ENCODE results near the gene CHCHD6.

The CHCHD6 gene

DNA sequence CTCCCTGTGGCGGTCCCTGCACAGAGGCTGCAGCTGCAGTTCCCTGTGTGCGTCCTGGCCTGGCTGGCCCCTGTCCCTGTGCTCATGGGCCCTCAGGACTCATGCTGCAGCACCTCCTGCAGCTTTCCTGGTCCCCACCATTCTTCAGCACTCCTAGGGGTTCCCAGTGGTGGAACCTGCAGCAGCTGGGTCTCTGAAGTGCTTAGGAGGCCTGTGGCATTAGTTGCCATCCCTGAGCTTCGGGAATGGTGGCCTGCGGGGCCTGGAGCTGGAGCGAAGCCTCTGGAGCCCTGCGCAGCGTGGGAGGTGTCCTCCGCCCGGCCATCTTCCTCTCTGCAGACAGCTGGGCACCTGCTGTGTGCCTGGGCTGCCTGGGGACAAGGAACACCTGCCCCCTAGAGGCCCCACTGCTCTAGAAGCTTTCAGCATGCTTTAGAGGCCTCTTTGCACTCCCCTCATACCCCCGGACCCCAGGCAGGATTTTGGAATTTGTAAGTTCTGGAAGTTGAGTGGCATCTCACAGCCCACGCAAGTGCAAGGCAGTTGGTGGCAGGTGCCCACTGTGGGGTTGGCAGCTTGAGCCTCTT, 292.0 kb downstream of the CHCHD6 start:
- DNase-seq (ENCODE audit: low read depth): no peak

DNA sequence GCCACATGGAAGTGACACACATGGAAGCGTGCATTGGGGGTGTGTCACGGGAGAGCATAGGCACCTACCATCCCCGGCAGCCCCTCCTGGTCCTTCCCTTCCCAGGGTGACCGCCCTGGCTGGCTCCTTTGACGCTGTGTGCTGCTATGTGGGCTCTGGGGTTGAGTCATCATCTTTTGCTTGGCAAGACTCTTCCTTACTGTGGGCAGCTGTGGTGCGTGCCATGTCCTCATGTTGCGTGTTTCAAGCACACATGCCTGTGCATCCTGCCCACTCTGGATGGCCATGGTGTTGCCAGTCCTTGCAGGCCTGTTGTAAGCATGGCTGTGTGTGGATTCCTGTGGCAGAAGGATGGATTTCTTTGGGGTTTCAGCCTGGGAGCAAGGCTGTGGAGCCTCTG, 292.9 kb downstream of the CHCHD6 start:
- DNase-seq (ENCODE audit: low read depth): peak; percentile 94

DNA sequence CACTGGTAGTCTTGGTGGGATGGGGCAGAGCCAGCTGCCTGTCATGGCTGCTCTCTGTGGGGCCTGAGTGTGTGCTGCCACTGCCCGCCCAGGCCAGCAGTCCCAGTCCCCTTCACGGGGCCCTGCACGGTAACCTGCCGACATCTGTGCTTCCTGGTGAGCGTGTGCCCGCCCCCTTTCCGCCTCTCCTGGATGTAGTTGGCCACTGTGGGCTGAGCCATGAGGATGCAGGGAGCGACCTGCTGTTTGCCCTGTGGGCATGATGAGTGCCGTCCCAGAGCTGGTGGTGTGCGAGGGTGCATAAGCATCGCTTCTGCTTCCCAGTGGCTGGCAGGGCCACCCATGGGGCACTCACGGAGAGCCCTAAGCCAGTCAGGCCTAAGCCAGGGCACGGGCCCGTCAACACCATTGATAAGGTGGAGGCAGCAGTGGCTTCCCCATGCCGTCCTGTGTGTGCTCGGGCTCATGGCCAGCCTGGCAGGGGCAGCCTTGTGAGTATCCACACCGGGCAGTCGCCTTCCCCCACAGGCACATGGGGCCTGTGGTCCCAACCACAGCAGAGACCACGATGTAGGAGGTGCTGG, 293.5 kb downstream of the CHCHD6 start:
- DNase-seq (ENCODE audit: low read depth): no peak

GRCh38 chr3:126998320-126998719, 294.3 kb downstream of the CHCHD6 start:
- no peak for DNase-seq (ENCODE audit: low read depth)

GRCh38 chr3:126998728-126999127, 294.7 kb downstream of the CHCHD6 start:
- no peak for DNase-seq (ENCODE audit: low read depth)

DNA sequence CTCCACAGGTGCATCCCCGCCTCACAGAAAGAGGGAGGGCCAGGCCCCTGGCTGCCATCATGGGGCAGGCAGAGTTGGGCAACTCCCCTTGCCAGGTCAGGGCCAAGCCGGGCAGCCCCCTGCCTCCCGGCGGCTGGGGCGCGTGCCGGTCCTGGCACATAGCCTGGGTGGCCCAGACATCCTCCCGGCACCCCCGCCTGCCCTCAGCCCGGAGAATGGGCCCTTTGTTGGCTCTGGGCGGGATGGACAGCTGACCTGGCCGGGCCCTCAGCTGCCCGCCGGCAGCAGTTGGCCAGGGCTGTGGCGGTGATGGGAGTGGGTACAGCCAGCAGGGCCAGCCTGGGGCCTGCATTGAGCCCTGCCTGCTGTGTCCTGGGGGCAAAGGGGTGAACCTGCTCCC, 295.3 kb downstream of the CHCHD6 start:
- DNase-seq (ENCODE audit: low read depth): no peak

- no peak for DNase-seq (ENCODE audit: low read depth)
These were observed 296.1 kb downstream of the CHCHD6 start for GRCh38 chr3:127000119-127000518.

DNA sequence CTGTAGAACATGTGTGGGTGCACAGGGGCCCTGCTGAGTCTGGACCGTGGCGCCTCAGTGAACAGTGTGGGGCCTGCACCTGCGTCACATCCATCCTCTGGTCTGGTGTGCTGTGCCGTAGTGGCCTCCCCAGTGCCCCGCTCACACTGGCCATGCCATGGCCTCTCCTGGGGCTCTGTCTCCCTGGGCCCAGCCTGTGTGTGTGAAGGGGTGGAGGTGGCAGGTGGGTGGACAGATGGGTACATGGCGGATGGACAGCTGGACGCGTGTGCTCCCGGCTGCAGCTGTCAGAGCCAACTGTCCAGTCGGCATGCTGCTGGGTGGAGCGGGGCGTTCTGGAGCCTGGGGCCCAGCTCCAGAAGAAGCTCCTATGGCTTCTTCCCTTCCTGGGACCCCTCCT, 296.7 kb downstream of the CHCHD6 start:
- DNase-seq (ENCODE audit: low read depth): no peak

DNA sequence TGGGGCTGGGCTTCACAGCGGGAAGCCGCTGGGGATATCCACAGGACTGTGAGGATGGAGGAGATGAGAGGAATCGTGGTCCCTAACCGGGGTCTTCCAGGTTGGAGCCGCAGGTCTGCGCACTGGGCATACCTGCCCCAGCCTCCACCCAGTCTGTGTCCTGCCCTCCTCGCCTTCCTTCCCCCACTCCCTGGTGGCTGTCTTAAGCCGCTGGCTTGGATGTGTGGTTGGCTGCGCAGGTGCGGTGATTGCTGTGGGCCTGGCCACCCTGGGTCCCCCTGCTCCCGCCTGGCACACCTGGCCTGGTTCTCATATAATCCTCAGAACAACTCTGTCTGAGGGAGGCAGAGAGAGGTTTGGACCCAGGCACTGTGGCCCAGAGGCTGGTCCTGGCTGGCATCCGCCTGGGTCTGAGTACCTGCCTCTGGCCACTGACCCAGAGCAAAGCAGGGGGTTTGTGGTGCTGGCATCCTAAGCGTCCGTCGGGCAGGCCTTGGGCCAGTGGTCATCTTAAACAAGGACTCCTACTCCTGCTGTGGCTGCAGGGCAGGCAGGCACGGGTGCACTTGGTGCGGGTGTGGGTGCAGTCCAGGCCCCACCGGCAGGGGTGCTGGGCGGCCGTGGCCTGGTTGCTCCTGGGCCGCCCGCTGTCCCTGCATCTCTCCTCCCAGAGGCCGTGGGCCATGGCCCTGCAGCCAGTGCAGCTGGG, 297.6 kb downstream of the CHCHD6 start:
- no peak for DNase-seq (ENCODE audit: low read depth)

GRCh38 chr3:127002195-127003174, 298.4 kb downstream of the CHCHD6 start:
- peak; percentile 96 for DNase-seq (ENCODE audit: low read depth)

GRCh38 chr3:127003175-127003555, 299.1 kb downstream of the CHCHD6 start:
- DNase-seq (ENCODE audit: low read depth): no peak

- no peak for DNase-seq (ENCODE audit: low read depth)
These were observed 299.7 kb downstream of the CHCHD6 start for GRCh38 chr3:127003601-127004280.

GRCh38 chr3:127004641-127005397, 300.8 kb downstream of the CHCHD6 start:
- no peak for DNase-seq (ENCODE audit: low read depth)

DNA sequence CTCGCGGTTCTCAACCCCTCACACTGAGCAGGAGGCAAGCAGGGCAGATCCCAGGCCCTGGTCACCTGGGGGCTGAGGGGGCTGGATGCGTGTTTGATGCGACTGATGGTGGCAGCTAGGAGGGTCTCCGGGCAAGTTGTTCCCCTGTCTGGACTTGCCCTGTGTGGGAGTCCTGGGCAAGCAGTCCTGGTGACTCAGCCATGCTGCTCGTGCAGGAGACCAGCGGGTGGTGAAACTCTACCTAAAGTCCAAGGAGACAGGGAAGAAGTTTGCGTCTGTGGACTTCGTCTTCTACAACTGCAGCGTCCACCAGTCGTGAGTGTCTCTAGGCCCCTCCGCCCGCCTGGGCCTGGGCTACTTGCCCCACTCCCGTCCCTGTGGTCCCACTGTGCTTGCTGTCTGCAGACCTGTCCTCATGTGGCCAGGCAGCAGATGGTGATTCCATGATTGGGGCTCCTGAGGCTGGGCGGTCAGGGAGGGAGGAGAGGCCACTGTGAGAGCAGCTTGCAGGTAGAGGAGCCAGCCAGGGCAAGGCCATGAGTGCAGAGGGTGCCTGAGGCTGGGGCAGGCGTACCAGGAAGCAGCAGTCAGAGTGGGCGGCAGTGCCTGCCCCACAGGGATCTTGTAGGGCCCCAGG, 301.9 kb downstream of the CHCHD6 start:
- DNase-seq (ENCODE audit: low read depth): no peak

DNA sequence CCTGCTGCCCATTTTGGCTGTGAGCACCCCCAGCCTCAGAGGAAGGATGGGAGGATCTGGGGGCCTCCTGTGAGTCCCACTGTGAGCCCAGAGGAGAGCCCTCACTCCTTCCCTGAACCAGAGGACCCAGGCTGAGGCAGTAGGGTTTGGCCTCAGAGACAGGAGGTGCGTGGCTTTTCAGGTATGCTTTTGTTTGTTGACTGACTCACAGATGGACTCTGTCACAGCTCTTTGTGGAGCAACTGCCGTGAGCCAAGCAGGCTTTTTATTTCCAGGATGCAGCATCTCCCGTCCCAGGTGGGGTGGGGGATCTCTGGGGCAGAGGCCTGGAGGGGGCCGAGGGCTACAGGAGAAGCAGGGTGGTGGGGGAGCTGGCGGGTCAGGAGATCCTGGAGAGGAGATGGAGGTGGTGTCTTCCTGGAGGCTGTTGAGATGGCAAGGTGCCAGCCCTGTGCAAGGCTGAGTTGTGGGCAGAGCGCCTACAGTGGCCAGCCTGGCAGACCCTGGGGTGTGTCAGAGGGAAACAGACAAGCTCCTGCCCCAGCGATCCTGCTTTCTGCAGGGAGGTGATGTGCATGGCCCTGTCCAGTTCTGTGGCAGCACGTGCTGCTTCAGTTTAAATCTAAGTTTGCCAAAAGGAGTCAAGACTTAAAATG, 302.9 kb downstream of the CHCHD6 start:
- DNase-seq (ENCODE audit: low read depth): no peak

- DNase-seq (ENCODE audit: low read depth): no peak
These were observed 304.2 kb downstream of the CHCHD6 start for GRCh38 chr3:127008236-127008635.

- DNase-seq (ENCODE audit: low read depth): no peak
These were observed 305.5 kb downstream of the CHCHD6 start for GRCh38 chr3:127009531-127009930.

Data from fibroblast of gingiva (primary cell).